OCI-M1 (cell line): Measurements from ENCODE around the gene GRIK5.

Experiments used
- DNase-seq: peaks from one replicate; lab custom pipeline; 2025; lab: John Stamatoyannopoulos, UW

The GRIK5 gene

GRCh38 chr19:41951686-41952172 is 118.3 kb downstream of the GRIK5 start:
- peak; percentile 91 for DNase-seq
